CD4-positive, alpha-beta T cell treated with Interleukin-15 for 1 hour (primary cell): ENCODE results near the gene FRMPD1.

Source experiments
- DNase-seq: peaks from one replicate; pipeline ENCODE4 v3.0.0-alpha.2; 2020

Gene FRMPD1

GRCh38 chr9:37683531-37684371, 33.0 kb downstream of the FRMPD1 start:
- DNase-seq: no peak

- DNase-seq: no peak
These were observed 42.0 kb downstream of the FRMPD1 start for GRCh38 chr9:37692622-37693221.

GRCh38 chr9:37693260-37693659, 42.5 kb downstream of the FRMPD1 start:
- DNase-seq: no peak

GRCh38 chr9:37694355-37694754, 43.6 kb downstream of the FRMPD1 start:
- no peak for DNase-seq

GRCh38 chr9:37696528-37696927, 45.8 kb downstream of the FRMPD1 start:
- DNase-seq: no peak

GRCh38 chr9:37700131-37700530, 49.4 kb downstream of the FRMPD1 start:
- no peak for DNase-seq

GRCh38 chr9:37700900-37701299, 50.1 kb downstream of the FRMPD1 start:
- DNase-seq: no peak

- DNase-seq: no peak
These were observed 55.0 kb downstream of the FRMPD1 start for GRCh38 chr9:37705787-37706186.

GRCh38 chr9:37706290-37706689, 55.5 kb downstream of the FRMPD1 start:
- DNase-seq: no peak

GRCh38 chr9:37707748-37708147, 57.0 kb downstream of the FRMPD1 start:
- DNase-seq: no peak

- no peak for DNase-seq
These were observed 59.3 kb downstream of the FRMPD1 start for GRCh38 chr9:37710046-37710445.

- no peak for DNase-seq
These were observed 64.5 kb downstream of the FRMPD1 start for GRCh38 chr9:37715260-37715659.

- DNase-seq: no peak
These were observed 65.3 kb downstream of the FRMPD1 start for GRCh38 chr9:37715991-37716505.

- DNase-seq: no peak
These were observed 68.8 kb downstream of the FRMPD1 start for GRCh38 chr9:37719526-37719925.

GRCh38 chr9:37727013-37727412, 76.3 kb downstream of the FRMPD1 start:
- DNase-seq: no peak

- no peak for DNase-seq
These were observed 78.7 kb downstream of the FRMPD1 start for GRCh38 chr9:37729499-37729898.

- no peak for DNase-seq
These were observed 79.5 kb downstream of the FRMPD1 start for GRCh38 chr9:37730256-37730655.

- no peak for DNase-seq
These were observed 80.1 kb downstream of the FRMPD1 start for GRCh38 chr9:37730839-37731238.

GRCh38 chr9:37732086-37732741, 81.5 kb downstream of the FRMPD1 start:
- DNase-seq: no peak

- no peak for DNase-seq
These were observed 82.2 kb downstream of the FRMPD1 start for GRCh38 chr9:37732952-37733351.

GRCh38 chr9:37739222-37739621, 88.5 kb downstream of the FRMPD1 start:
- no peak for DNase-seq

- no peak for DNase-seq
These were observed 89.4 kb downstream of the FRMPD1 start for GRCh38 chr9:37740128-37740527.

GRCh38 chr9:37740631-37741328, 90.0 kb downstream of the FRMPD1 start:
- no peak for DNase-seq
